ENCODE results near the gene THBS3. TPM values are rescaled to one million over a fixed set of nuclear protein-coding genes. Genes with fewer than 3 reads are reported as not detected.
"Not testable (repeated sequence)": the region's sequence is repeated elsewhere in the genome, so short reads cannot be mapped to it uniquely, and the experiment has no call there.

THBS3 gene
- total RNA-seq, 1 experiment from 2014 or later = 7.6 TPM

DNA sequence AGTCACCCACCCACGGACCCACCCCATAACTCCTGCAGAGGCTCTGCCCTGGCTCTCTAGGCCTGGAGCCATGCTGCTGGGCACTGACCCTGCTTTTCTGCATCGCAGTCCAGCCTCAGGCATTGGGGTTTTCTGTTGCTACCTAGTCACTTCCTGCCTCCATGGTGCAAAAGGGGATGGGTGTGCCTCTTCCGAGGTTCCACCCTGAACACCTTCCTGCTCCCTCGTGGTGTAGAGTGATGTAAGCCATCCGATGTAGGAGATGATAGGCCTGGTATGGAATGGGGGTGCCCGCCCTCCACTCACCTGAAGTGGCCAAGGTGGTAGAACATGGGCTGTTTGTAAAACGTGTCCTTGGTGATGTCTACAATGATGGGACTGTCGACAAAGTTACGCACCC lies 27.7 kb upstream of the THBS3 start:
- not testable (repeated sequence) for DNase-seq (ENCODE audit: low spot score)

DNA sequence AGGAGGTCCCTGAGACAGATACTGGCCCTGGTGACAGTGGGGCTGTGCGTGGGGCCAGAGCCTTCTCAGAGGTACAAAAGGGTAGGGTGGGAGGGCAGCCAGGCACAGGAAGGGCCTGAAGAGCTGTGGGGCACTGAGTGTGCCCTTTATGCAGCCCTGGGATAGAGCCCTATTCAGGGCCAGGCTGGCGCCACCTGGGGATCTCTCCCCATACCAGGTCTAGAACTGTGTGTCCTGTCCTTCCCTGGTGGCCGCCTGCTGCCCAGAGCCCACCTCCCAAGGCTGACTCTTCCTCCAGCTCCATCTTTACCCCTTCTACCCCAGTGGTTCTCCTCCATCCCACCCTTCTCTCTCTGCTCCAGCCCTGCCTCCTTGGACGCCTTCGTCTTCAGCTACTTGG lies 25.8 kb upstream of the THBS3 start:
- not testable (repeated sequence) for DNase-seq (ENCODE audit: low spot score)

DNA sequence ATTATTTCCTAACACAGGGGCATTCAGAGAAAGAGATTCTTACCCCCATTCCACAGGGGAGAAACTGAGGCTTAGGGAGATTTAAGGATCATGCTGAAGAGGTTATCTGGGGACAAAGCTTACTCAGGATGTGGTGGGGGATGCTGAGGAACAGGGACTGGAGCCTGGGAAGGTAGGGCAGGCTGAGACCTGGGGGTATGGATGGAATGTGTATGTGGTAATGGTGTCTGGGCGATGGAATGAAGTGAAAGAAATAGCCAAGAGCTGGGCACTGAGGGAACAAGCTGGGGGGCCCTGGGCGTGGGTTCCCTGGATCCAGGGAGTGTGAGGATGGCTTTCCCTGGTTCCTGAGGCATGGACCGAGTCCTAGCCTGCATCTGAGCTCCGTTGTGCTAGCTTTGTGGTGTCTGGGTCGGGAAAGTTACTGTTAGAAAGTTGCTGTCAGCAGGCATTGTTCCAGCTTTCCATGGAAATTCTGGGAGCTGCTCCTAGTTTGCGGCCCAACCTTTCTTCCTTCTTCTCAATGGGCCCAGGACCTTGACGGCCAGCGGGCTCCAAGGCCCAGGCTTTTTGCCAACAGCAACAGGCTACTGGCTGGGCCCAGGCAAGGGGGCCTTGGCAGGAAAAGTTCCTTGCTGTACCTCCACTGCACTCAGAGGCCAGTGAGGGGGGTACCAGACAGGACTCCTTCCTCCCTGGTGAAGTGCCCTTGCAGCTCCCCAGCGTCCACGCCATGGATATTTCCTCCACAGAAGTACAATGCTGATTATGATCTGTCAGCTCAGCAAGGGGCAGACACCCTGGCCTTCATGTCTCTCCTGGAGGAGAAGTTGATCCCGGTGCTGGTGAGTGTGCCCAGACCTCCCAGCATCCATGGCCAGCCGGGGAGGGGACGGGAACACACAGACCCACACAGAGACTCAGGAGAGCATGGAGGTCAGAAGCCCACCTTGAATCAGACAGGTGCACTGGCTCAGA lies 24.6 kb upstream of the THBS3 start:
- not testable (repeated sequence) for DNase-seq (ENCODE audit: low spot score)

DNA sequence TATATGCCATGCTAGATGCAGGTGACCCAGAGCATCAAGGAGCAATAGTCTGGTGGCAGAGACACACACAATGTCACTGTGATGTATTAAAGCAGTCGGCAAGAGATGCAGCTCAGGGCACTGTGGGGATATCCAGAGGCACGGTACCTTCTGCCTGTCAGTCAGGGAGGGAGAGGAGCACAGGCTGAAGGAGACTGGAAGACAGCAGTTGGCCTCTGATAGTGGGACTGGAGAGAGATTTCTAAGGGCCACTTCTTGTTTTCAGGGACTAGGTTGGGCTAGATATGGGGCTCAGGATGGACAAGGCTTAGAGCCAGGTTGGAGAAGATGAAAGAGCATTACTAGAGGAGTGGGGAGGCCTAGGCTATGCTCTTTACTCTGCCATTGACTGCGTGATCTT lies 23.6 kb upstream of the THBS3 start:
- DNase-seq (ENCODE audit: low spot score) = not testable (repeated sequence)

DNA sequence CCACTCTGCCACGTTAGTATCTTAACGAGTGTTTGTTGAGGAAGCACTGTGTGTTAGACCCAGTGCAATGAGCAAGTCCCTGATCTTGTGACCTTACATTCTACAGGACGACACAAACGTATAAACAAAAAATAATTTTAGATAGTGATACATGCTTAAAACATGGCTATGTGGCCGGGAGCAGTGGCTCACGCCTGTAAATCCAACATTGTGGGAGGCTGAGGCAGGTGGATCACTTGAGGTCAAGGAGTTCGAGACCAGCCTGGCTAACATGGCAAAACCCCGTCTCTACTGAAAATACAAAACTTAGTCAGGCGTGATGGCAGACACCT lies 20.4 kb upstream of the THBS3 start:
- no peak for DNase-seq (ENCODE audit: low spot score)

DNA sequence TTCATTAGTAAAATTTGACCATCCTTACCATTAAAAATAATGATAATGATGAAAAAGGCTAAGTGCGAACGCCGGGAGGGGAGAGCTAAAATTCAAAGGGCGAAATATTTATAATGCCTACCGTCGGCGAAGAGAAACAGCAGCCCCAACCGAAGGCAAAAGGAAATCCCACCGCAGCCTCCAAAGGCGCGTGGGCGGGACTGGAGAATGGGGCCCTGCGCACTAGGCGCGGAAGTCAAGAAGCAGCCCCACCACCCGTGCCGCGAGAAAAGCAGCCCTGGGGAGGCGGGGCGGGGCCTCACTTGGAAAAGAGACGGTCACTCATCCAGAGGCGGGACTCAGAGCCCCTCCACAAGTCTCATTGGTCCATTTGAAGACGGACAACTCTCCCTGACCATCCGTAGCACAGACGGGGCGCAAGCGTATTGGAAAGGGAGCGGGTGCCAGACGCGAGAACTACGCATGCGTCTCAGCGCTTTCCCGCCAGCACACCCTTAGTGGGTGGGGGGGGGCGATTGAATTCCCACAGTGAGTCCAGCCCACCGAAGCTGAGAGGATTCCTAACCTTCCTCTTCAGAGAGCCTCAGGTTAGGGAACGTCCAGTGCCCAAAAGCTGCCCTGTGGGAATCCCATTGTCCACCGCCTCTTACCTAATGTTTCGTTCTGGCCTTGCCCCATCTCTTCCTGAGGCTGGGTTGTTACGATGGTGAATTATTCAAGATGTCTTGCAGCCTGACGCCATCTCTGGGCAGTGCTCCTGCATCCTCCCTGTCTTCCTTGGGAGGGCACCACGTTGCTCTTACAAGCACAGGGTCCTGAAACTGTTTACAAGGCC lies 19.8 kb upstream of the THBS3 start:
- peak; percentile 98 for DNase-seq (ENCODE audit: low spot score)

DNA sequence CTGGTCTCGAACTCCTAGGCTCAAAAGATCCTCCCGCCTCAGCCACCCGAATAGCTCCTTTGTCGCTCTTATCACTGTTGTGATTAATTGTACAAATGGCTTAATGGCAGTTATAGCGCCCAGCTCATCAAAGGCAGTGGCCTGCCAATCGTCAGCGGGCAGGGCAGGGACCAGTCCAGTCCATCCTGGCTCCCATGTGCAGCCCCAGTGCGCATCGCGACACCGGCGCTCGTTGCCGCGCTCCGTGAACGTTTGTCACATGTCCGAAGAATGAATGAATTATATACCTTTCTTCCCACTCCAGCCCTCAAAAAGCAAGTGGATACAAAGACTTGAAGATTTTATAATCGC lies 19.2 kb upstream of the THBS3 start:
- DNase-seq (ENCODE audit: low spot score) = peak; percentile 75

DNA sequence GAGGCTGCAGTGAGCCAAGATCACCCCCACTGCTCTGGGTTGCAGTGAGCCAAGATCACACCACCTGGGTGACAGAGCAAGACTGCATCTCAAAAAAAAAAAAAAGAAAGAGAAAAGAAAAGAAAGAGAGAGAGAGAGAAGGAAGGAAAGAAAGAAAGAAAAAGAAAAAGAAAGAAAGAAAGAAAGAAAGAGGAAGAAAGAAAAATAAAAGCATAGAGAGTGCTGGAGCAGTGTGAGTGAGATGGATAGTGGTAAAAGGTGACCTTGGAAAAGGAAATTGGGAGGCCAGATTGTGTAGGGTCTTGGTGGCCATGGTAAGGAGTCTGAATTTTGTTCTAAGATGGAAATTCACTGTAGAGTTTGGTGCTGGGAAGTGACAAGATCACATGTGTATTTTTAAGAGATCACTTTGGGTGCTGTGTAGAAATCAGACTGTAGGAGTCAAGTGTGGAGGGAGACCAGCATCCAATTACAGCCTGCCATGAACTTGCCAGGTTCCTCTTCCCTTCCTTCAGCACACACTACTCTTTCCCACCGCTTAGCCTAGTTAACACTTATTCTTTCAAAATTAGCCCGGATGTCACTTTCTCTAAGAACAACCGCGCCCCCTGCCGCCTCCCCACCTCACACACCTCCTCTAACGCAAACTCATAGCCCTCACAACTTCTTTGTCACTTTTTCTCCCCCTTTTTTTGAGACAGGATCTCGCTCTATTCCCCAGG lies 18.7 kb upstream of the THBS3 start:
- DNase-seq (ENCODE audit: low spot score) = peak; percentile 77

DNA sequence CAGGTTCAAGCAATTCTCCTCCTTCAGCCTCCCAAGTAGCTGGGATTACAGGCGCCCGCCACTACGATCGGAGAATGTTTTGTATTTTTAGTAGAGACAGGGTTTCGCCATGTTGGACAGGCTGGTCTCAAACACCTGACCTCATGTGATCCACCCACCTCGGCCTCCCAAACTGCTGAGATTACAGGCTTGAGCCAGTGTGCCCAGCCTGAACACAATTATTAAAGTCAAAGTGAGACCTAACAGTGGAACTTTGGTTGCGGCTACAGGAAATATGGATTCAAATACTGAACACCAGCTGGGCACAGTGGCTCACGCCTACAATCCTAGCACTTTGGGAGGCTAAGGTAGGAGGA lies 17.7 kb upstream of the THBS3 start:
- not testable (repeated sequence) for DNase-seq (ENCODE audit: low spot score)

DNA sequence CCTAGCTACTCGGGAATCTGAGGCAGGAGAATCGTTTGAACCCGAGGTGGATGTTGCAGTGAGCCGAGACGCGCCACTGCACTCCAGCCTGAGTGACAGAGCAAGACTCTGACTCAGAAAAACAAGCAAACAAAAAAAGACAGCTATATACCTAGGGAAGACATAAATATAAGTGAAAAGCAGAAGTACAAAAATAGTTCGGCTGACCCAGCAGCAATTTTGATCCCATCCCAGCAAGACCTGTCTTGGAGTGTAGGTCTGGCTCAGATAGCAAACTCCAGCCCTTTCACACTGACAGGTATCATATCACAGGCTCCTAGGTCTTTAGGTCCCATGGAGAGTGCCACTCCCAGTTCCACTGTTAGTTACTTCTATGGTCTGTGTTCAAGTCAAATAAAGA lies 15.3 kb upstream of the THBS3 start:
- no peak for DNase-seq (ENCODE audit: low spot score)

DNA sequence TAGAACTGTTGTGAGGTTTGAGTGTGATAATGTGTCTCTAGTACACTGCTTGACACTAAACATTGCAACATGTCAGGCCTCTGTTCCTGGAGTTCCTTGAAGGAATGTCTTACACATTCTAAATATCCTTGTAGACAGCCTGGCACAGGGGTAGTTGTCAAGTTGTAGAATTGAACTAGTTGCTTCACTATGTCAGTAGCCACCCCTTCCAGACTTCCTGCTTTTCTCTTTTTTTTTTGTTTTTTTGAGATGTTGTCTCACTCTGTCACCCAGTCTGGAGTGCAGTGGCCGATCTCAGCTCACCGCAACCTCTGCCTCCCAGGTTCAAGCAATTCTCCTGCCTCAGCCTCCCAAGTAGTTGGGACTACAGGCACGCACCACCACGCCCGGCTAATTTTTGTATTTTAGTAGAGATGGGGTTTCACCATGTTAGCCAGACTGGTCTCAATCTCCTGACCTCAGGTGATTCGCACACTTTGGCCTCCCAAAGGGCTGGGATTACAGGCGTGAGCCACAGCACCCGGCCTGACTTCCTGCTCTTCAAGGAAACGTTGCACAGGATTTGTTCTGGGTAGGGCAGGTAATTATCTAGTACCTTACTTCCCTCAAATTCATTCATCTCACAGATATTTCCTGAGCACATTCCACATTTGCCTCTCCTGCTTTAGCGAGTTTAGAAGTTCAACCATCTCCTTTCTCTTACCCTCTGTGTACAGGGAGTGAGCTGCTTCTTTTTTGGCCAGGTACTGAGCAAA lies 12.7 kb upstream of the THBS3 start:
- DNase-seq (ENCODE audit: low spot score) = not testable (repeated sequence)

DNA sequence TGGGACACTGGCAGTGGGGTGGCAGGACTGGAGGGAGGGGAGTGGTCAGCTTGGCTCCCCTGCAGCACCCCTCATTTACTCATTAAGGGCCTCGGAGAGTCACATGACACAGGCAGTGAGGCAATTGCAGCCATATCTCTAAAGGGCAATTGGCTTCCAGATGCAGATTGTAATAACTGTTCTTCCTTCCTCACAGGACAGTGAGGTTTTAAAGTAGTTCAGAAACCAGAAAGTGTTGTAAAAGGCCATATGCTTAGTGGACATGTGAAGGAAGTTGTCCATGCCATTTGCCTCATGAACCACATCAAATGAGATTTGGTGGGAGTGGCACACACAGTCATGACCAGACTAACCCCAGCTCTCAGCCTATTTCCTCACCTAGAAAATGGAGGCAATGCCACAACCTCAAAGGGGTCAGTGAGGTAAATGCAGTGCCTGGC lies 11.9 kb upstream of the THBS3 start:
- no peak for DNase-seq (ENCODE audit: low spot score)

DNA sequence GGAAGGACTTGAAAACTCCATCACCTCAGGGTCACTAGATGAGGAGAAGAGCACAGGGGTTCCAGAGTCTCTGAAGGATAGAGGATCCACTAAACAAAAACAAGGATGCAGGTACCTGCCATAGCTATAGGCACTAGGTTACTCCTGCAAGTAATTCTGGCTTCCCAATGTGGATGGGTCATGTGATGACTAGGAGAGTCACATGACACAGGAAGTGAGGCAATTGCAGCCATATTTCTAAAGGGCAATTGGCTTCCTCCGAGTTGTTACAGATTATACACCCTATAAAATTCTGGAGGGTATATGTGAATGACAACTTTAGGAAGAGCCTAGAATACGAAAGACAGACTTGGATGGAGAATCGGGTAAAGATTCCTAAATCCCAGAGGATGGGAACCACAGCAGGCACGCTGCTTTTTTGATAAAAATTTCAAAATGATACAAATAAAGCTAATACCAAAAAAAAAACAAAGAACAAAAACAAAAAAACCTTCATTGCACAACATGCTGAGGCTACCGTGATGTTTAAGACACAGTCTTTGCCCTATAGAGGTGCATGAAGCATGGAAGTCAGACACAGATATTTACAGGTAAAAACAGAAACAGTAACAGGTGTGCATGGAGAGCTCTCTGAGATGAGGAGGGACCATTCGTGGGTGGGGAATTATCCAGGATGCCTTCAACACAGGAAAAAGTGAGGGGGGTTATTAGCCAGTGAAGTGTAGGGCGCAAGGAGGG lies 11.3 kb upstream of the THBS3 start:
- DNase-seq (ENCODE audit: low spot score) = peak; percentile 37

DNA sequence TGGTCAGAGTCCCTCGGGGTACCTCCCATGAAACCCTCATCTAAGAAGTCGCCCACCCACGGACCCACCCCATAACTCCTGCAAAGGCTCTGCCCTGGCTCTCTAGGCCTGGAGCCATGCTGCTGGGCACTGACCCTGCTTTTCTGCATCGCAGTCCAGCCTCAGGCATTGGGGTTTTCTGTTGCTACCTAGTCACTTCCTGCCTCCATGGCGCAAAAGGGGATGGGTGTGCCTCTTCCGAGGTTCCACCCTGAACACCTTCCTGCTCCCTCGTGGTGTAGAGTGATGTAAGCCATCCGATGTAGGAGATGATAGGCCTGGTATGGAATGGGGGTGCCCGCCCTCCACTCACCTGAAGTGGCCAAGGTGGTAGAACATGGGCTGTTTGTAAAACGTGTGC lies 7.0 kb upstream of the THBS3 start:
- DNase-seq (ENCODE audit: low spot score) = not testable (repeated sequence)

DNA sequence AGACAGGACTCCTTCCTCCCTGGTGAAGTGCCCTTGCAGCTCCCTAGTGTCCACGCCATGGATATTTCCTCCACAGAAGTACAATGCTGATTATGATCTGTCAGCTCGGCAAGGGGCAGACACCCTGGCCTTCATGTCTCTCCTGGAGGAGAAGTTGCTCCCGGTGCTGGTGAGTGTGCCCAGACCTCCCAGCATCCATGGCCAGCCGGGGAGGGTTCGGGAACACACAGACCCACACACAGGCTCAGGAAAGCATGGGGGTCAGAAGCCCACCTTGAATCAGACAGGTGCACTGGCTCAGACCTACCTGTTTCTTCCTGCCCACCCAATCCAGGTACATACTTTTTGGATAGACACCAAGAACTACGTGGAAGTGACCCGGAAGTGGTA lies 4.3 kb upstream of the THBS3 start:
- DNase-seq (ENCODE audit: low spot score) = not testable (repeated sequence)

DNA sequence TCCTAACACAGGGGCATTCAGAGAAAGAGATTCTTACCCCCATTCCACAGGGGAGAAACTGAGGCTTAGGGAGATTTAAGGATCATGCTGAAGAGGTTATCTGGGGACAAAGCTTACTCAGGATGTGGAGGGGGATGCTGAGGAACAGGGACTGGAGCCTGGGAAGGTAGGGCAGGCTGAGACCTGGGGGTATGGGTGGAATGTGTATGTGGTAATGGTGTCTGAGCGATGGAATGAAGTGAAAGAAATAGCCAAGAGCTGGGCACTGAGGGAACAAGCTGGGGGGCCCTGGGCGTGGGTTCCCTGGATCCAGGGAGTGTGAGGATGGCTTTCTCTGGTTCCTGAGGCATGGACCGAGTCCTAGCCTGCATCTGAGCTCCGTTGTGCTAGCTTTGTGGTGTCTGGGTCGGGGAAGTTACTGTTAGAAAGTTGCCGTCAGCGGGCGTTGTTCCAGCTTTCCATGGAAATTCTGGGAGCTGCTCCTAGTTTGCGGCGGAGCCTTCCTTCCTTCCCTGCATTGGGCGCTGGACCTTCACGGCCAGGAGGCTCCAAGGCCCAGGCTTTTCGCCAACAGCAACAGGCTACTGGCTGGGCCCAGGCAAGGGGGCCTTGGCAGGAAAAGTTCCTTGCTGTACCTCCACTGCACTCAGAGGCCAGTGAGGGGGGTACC lies 3.8 kb upstream of the THBS3 start:
- DNase-seq (ENCODE audit: low spot score) = not testable (repeated sequence)

DNA sequence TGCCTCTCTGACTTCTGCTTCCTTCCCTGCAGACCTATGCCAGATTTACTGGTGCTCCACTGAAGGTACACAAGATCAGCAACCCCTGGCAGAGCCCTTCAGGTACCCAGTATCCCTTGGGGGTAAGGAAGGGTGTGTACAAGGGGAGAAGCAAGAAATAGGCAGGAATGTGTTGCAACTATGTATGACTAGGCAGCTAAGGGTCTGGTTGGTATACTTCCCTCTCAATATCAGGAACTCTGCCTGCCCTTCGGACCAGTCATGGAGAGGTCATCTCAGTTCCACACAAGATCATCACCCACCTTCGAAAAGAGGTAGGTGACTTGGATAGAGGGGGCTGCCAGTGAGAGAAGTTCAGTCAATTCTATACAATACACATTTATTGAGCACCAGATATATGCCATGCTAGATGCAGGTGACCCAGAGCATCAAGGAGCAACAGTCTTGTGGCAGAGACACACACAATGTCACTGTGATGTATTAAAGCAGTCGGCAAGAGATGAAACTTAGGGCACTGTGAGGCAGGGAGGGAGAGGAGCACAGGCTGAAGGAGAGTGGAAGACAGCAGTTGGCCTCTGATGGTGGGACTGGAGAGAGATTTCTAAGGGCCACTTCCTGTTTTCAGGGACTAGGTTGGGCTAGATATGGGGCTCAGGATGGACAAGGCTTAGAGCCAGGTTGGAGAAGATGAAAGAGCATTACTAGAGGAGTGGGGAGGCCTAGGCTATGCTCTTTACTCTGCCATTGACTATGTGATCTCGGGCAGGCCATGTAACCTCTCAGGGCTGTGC lies 2.8 kb upstream of the THBS3 start:
- no peak for DNase-seq (ENCODE audit: low spot score)

DNA sequence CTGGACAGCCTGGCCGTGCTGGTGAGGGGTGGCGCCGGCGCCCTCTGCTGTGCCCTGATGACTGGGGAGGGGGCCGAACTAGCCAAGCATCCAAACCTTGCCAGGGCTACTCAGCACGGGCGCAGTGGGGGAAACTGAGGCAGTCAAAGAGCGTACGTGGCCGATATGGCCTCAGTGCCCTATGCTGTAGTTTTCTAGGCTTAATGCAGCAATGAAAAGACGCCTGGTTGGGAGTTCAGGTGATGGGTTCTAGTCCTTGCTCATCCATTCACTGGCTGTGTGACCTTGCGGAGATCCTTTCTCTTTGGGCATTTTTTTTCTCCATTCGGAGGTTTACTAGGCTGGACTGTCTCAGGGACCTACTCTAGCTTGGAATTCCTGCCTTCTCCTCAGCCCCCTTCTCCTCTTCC lies 1.6 kb upstream of the THBS3 start:
- DNase-seq (ENCODE audit: low spot score) = no peak
